Transverse colon (tissue), 3 donors: Measurements from ENCODE around the gene PRPF19.

ENCODE experiments used
- CTCF ChIP-seq, 5 experiments: fragments of 200-600 bp in 3 of 5; fragments of 450-650 bp in 2 of 5; sonication (generic) in 3 of 5; IDR thresholded peaks; 1 replicate in 2 of 5; 2 replicates in 3 of 5; pipeline ENCODE4 v1.5.1; 2016 to 2017; ENCODE audit warnings: antibody characterized with exemption in 5 of 5, inconsistent platforms in 3 of 5, mild to moderate bottlenecking in 2 of 5, moderate library complexity in 1 of 5
- EP300 ChIP-seq: sonication (generic); formaldehyde crosslinking; IDR thresholded peaks from one replicate; pipeline ENCODE4 v1.6.1; 2017; ENCODE audit warnings: antibody characterized with exemption, low read depth
- POLR2A ChIP-seq: fragments of 450-650 bp; IDR thresholded peaks from one replicate; pipeline ENCODE4 v1.6.1; 2016; ENCODE audit warnings: antibody characterized with exemption, mild to moderate bottlenecking, moderate library complexity

- TF ChIP-seq CTCF (IDR thresholded peaks at IDR 0.05) (no peak), EP300 (no peak), POLR2A (no peak)
These were observed 53.1 kb downstream of the PRPF19 start for GRCh38 chr11:60852982-60853950.
